Cardiac muscle cell (in vitro differentiated cells and primary cell): ENCODE data around the gene DIAPH2. TPM values are rescaled to one million over a fixed set of nuclear protein-coding genes. Genes with fewer than 3 reads are reported as not detected.

Source experiments
- DNase-seq, 2 donors: peaks; one replicate each; pipeline versions ENCODE4 v3.0.0 to v3.0.0-alpha.2; 2010 to 2017; ENCODE audit warnings: low read depth in 1 of 2, low spot score in 1 of 2
- H3K27ac ChIP-seq: fragments of 200-600 bp; sonication (generic); 2 replicates; pipeline ENCODE4 v1.5.1; 2016
- H3K27me3 ChIP-seq: fragments of 200-600 bp; sonication (generic); 2 replicates; pipeline ENCODE4 v1.6.0; 2016; ENCODE audit warnings: control low read depth
- H3K36me3 ChIP-seq: fragments of 200-600 bp; sonication (generic); 2 replicates; pipeline ENCODE4 v1.5.1; 2016; ENCODE audit warnings: control low read depth
- H3K4me1 ChIP-seq: fragments of 200-600 bp; sonication (generic); 2 replicates; pipeline ENCODE4 v1.8.1; 2017; ENCODE audit warnings: low read depth, mild to moderate bottlenecking, mixed run types
- H3K4me3 ChIP-seq: fragments of 200-600 bp; sonication (generic); 2 replicates; pipeline ENCODE4 v1.5.1; 2016; ENCODE audit warnings: mild to moderate bottlenecking
- H3K9me3 ChIP-seq: fragments of 200-600 bp; sonication (generic); 2 replicates; pipeline ENCODE4 v1.5.1; 2017; ENCODE audit warnings: low read depth, mild to moderate bottlenecking, control low read depth
- polyA plus RNA-seq: library from polyadenylated mRNA; unstranded; fragments of >200 nt; fragmentation: Nextera tagmentation; extraction: Ambion mirVana; gene quantifications from 2 replicates; pipeline ENCODE4 v1.2.1, GENCODE V29; 2016
- total RNA-seq: library from RNA; depleted of rRNA; stranded (reverse); fragments of >200 nt; gene quantifications from 2 replicates; pipeline ENCODE4 v1.2.3, GENCODE V29; 2016
- TF ChIP-seq, protein P1 (sequence below): IDR thresholded peaks from 2 replicates; pipeline ENCODE4 v1.5.1; 2012; ENCODE audit warnings: low read depth, mild to moderate bottlenecking, low read length

Gene DIAPH2
- total and polyA plus RNA-seq, 2 experiments from 2014 or later: 9.1 to 18.4 TPM

DNA sequence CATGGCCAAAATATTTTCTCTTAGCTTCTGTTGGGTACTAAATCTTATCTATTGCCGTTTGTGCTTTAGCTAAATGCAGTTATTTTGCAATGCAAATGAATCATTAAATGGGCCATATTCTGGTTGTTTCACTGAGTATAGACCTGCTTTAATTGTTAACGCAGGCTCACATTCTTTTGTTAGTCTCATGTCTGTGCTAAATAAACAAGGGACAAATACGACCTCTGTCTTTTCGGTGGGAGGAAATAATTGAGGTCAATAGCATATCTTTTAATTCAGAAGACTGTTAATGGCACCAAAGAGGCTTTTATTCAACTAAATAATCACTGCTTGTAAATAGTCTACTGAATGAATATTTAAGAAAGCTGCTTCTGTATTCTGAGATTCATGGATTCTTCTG lies 76.9 kb downstream of the DIAPH2 start:
- no peaks in the 10 kb centered on the region for H3K9me3 ChIP-seq
- DNase-seq: no peak
- no peaks in the 10 kb centered on the region for H3K36me3 ChIP-seq
- H3K4me1 ChIP-seq: no peaks in the 10 kb centered on the region
- no peaks in the 10 kb centered on the region for H3K27me3 ChIP-seq
- TF ChIP-seq, protein P1, sequence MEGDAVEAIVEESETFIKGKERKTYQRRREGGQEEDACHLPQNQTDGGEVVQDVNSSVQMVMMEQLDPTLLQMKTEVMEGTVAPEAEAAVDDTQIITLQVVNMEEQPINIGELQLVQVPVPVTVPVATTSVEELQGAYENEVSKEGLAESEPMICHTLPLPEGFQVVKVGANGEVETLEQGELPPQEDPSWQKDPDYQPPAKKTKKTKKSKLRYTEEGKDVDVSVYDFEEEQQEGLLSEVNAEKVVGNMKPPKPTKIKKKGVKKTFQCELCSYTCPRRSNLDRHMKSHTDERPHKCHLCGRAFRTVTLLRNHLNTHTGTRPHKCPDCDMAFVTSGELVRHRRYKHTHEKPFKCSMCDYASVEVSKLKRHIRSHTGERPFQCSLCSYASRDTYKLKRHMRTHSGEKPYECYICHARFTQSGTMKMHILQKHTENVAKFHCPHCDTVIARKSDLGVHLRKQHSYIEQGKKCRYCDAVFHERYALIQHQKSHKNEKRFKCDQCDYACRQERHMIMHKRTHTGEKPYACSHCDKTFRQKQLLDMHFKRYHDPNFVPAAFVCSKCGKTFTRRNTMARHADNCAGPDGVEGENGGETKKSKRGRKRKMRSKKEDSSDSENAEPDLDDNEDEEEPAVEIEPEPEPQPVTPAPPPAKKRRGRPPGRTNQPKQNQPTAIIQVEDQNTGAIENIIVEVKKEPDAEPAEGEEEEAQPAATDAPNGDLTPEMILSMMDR: no peak
- H3K27ac ChIP-seq: no peak overlapping the region
- H3K4me3 ChIP-seq: no peak overlapping the region

- DNase-seq: no peak
- no peaks in the 10 kb centered on the region for H3K9me3 ChIP-seq
Measured at GRCh38 chrX:96763608-96764007, 79.0 kb downstream of the DIAPH2 start.

GRCh38 chrX:96764864-96765263 lies 80.2 kb downstream of the DIAPH2 start:
- TF ChIP-seq, protein P1: no peak
- Histone ChIP-seq H3K4me3 (no peak overlapping the region), H3K27ac (no peak overlapping the region), H3K9me3 (no peaks in the 10 kb centered on the region), H3K4me1 (no peaks in the 10 kb centered on the region), H3K27me3 (no peaks in the 10 kb centered on the region), H3K36me3 (no peaks in the 10 kb centered on the region)
- no peak for DNase-seq

More at GRCh38 chrX:96763608-96764007, 79.0 kb downstream of the DIAPH2 start:
- no peak overlapping the region for H3K4me3 ChIP-seq
- no peaks in the 10 kb centered on the region for H3K36me3 ChIP-seq
- TF ChIP-seq, protein P1: no peak
- no peak overlapping the region for H3K27ac ChIP-seq
- H3K4me1 ChIP-seq: no peaks in the 10 kb centered on the region
- H3K27me3 ChIP-seq: no peaks in the 10 kb centered on the region

- H3K4me1 ChIP-seq: no peaks in the 10 kb centered on the region
- H3K36me3 ChIP-seq: no peaks in the 10 kb centered on the region
- no peak overlapping the region for H3K4me3 ChIP-seq
- no peaks in the 10 kb centered on the region for H3K9me3 ChIP-seq
- no peak overlapping the region for H3K27ac ChIP-seq
- TF ChIP-seq, protein P1: peak; percentile 31
- no peaks in the 10 kb centered on the region for H3K27me3 ChIP-seq
- peak; percentile 24 to 31 for DNase-seq
Measured at GRCh38 chrX:96770315-96770714, 85.7 kb downstream of the DIAPH2 start.

- no peak for DNase-seq
- no peaks in the 10 kb centered on the region for H3K4me1 ChIP-seq
- TF ChIP-seq, protein P1: no peak
- no peaks in the 10 kb centered on the region for H3K36me3 ChIP-seq
- no peak overlapping the region for H3K27ac ChIP-seq
- H3K27me3 ChIP-seq: no peaks in the 10 kb centered on the region
- H3K9me3 ChIP-seq: no peaks in the 10 kb centered on the region
- no peak overlapping the region for H3K4me3 ChIP-seq
Measured at GRCh38 chrX:96771486-96771885, 86.8 kb downstream of the DIAPH2 start.

DNA sequence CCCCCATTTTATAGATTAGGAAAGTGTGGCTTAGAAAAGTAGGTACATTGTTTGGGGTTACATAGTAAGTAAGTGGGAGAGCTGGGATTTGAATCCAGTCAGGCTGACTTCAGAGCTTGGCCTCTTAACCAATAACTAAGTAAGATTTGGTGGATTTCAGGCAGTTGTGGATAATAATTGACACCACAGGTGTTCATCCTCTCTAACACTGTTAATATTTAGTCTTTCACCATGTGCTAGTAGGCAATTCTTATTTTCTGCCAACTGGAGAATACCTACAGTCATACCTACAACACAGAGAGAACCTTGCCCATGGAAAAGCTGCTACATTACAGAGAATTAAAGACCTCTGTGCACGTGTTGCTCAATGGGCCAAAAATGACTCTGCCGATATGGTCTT lies 89.5 kb downstream of the DIAPH2 start:
- Histone ChIP-seq H3K36me3 (no peaks in the 10 kb centered on the region), H3K4me3 (no peak overlapping the region), H3K27me3 (no peaks in the 10 kb centered on the region), H3K4me1 (no peaks in the 10 kb centered on the region), H3K9me3 (no peaks in the 10 kb centered on the region), H3K27ac (no peak overlapping the region)
- DNase-seq: no peak
- TF ChIP-seq, protein P1: no peak
